Fibroblast of lung (primary cell): Measurements from ENCODE around the gene GH2. TPM values are rescaled to one million over a fixed set of nuclear protein-coding genes. Genes with fewer than 3 reads are reported as not detected.

Source experiments
- DNase-seq, 2 donors: peaks; one replicate each; pipeline versions ENCODE4 v3.0.0 to v3.0.0-alpha.2; 2010; ENCODE audit warnings: low read depth in 2 of 2
- H2AFZ ChIP-seq: 2 replicates; pipeline ENCODE4 v1.5.1; 2012; ENCODE audit warnings: low read length, control low read depth, inconsistent platforms
- H3K27ac ChIP-seq: 2 replicates; pipeline ENCODE4 v1.5.1; 2011; ENCODE audit warnings: low read length, control low read depth; ENCODE audit not compliant: insufficient read depth
- H3K27me3 ChIP-seq: 2 replicates; pipeline ENCODE4 v1.5.1; 2011; ENCODE audit warnings: mild to moderate bottlenecking, low read length; ENCODE audit not compliant: control insufficient read depth, insufficient read depth
- H3K36me3 ChIP-seq: 2 replicates; pipeline ENCODE4 v1.5.1; 2011; ENCODE audit warnings: low read length; ENCODE audit not compliant: control insufficient read depth, insufficient read depth
- H3K4me1 ChIP-seq: 2 replicates; pipeline ENCODE4 v1.5.1; 2011; ENCODE audit warnings: low read length; ENCODE audit not compliant: control insufficient read depth, insufficient read depth; ENCODE audit errors: extremely low read depth
- H3K4me2 ChIP-seq: 2 replicates; pipeline ENCODE4 v1.5.1; 2011; ENCODE audit warnings: low read length, control low read depth; ENCODE audit not compliant: insufficient read depth; ENCODE audit errors: extremely low read depth
- H3K4me3 ChIP-seq, 4 experiments: fragments of 200-600 bp in 1 of 4; sonication (generic) in 1 of 4; replicated peaks in 1 of 4; 2 replicates each; pipeline ENCODE4 v1.5.1; 2011 to 2016; ENCODE audit warnings: low read length in 4 of 4, low read depth in 3 of 4, mild to moderate bottlenecking in 3 of 4, control low read depth in 2 of 4, inconsistent platforms in 1 of 4, mixed read lengths in 1 of 4; ENCODE audit not compliant: insufficient read depth in 1 of 4; ENCODE audit errors: control extremely low read depth in 1 of 4
- H3K79me2 ChIP-seq: 2 replicates; pipeline ENCODE4 v1.5.1; 2012; ENCODE audit warnings: mild to moderate bottlenecking, low read length, inconsistent platforms; ENCODE audit not compliant: control insufficient read depth, insufficient read depth
- H3K9ac ChIP-seq: 2 replicates; pipeline ENCODE4 v1.5.1; 2011; ENCODE audit warnings: mild to moderate bottlenecking, low read length, control low read depth; ENCODE audit not compliant: insufficient read depth
- H3K9me3 ChIP-seq: 2 replicates; pipeline ENCODE4 v1.5.1; 2012; ENCODE audit warnings: low read depth, low read length; ENCODE audit not compliant: control insufficient read depth, insufficient read depth
- H4K20me1 ChIP-seq: 2 replicates; pipeline ENCODE4 v1.5.1; 2011; ENCODE audit warnings: low read length; ENCODE audit not compliant: control insufficient read depth, insufficient read depth; ENCODE audit errors: extremely low read depth
- CTCF ChIP-seq, 2 donors: IDR thresholded peaks in 1 of 2; conservative IDR thresholded peaks in 1 of 2; 1 replicate in 1 of 2; 2 replicates in 1 of 2; pipeline ENCODE4 v1.5.1; 2011 to 2012; ENCODE audit warnings: low read length in 2 of 2, control low read depth in 1 of 2, inconsistent platforms in 1 of 2, low read depth in 1 of 2, mild to moderate bottlenecking in 1 of 2
- EZH2 ChIP-seq: IDR thresholded peaks from 2 replicates; pipeline ENCODE4 v1.5.1; 2012; ENCODE audit warnings: low read length, control low read depth, mild to moderate bottlenecking; ENCODE audit errors: missing control alignments
- polyA plus RNA-seq, 2 donors: library from polyadenylated mRNA; depleted of rRNA in 1 of 2; stranded (reverse) in 1 of 2; unstranded in 1 of 2; fragments of >200 nt; gene quantifications; 2 replicates each; pipeline ENCODE4 v1.2.1, GENCODE V29; 2011 to 2012; ENCODE audit warnings: missing spikeins in 1 of 2
- total RNA-seq: library from RNA; depleted of rRNA; stranded (reverse); fragments of >200 nt; gene quantifications from 2 replicates; pipeline ENCODE4 v1.2.1, GENCODE V29; 2014

Gene GH2
- total and polyA plus RNA-seq, 2 donors (not counting 1 experiment from before 2014, with no cell fraction given): not detected

- H3K79me2 ChIP-seq: peaks cover 31% of the 10 kb centered on the region
- H3K36me3 ChIP-seq: peaks cover 40% of the 10 kb centered on the region
- H3K4me1 ChIP-seq: peaks cover 2% of the 10 kb centered on the region
- no peaks in the 10 kb centered on the region for H3K27me3 ChIP-seq
- no peak overlapping the region for H3K27ac ChIP-seq
- no peak overlapping the region for H2AFZ ChIP-seq
- TF ChIP-seq EZH2 (no peak), CTCF (conservative IDR thresholded peaks at IDR 0.05 in 1 of 2, IDR thresholded peaks at IDR 0.05 in 1 of 2; ENCODE audit: low read depth in 1 of 2, low read length in 2 of 2) (no peak)
- no peak overlapping the region for H3K4me2 ChIP-seq
- H4K20me1 ChIP-seq: no peaks in the 10 kb centered on the region
- no peak overlapping the region for H3K9ac ChIP-seq
- DNase-seq: no peak
- H3K9me3 ChIP-seq: no peaks in the 10 kb centered on the region
- H3K4me3 ChIP-seq: no peak overlapping the region
Measured at GRCh38 chr17:63832014-63832413, 49.7 kb downstream of the GH2 start.

- peaks cover 30% of the 10 kb centered on the region for H3K79me2 ChIP-seq
- TF ChIP-seq EZH2 (no peak), CTCF (conservative IDR thresholded peaks at IDR 0.05 in 1 of 2, IDR thresholded peaks at IDR 0.05 in 1 of 2; ENCODE audit: low read depth in 1 of 2, low read length in 2 of 2) (no peak)
- H3K27ac ChIP-seq: no peak overlapping the region
- no peaks in the 10 kb centered on the region for H3K27me3 ChIP-seq
- no peak overlapping the region for H2AFZ ChIP-seq
- H4K20me1 ChIP-seq: no peaks in the 10 kb centered on the region
- no peak overlapping the region for H3K4me3 ChIP-seq
- DNase-seq: no peak
- H3K4me2 ChIP-seq: no peak overlapping the region
- H3K9me3 ChIP-seq: no peaks in the 10 kb centered on the region
- peaks cover 2% of the 10 kb centered on the region for H3K4me1 ChIP-seq
- H3K9ac ChIP-seq: no peak overlapping the region
- peaks cover 39% of the 10 kb centered on the region for H3K36me3 ChIP-seq
Measured at GRCh38 chr17:63831505-63831904, 50.2 kb downstream of the GH2 start.

GRCh38 chr17:63830904-63831491, 50.7 kb downstream of the GH2 start:
- H3K79me2 ChIP-seq: peaks cover 34% of the 10 kb centered on the region
- H3K36me3 ChIP-seq: peaks cover 39% of the 10 kb centered on the region
- H3K4me1 ChIP-seq: peaks cover 4% of the 10 kb centered on the region
- H2AFZ ChIP-seq: no peak overlapping the region
- no peak overlapping the region for H3K4me2 ChIP-seq
- H3K27ac ChIP-seq: no peak overlapping the region
- TF ChIP-seq EZH2 (no peak), CTCF (conservative IDR thresholded peaks at IDR 0.05 in 1 of 2, IDR thresholded peaks at IDR 0.05 in 1 of 2; ENCODE audit: low read depth in 1 of 2, low read length in 2 of 2) (no peak)
- no peak overlapping the region for H3K9ac ChIP-seq
- no peak for DNase-seq
- no peak overlapping the region for H3K4me3 ChIP-seq
- H3K27me3 ChIP-seq: no peaks in the 10 kb centered on the region
- H3K9me3 ChIP-seq: no peaks in the 10 kb centered on the region
- H4K20me1 ChIP-seq: no peaks in the 10 kb centered on the region
